ENCODE results near the gene APEH.

- no peak for TF ChIP-seq ZNF274 (IDR thresholded peaks at IDR 0.05; ENCODE audit: low read depth, low read length)
- no peak for TF ChIP-seq YY1 (IDR thresholded peaks at IDR 0.05; ENCODE audit: insufficient read depth, insufficient read length)
- no peak for TF ChIP-seq SUZ12 (IDR thresholded peaks at IDR 0.05; ENCODE audit: extremely low read depth, insufficient read depth, insufficient read length)
Observed at GRCh38 chr3:49702672-49703071, 28.5 kb downstream of the APEH start.

All from NT2/D1 (cell line).